PC-9 (cell line): ENCODE data around the gene BMP8A. TPM values are rescaled to one million over a fixed set of nuclear protein-coding genes. Genes with fewer than 3 reads are reported as not detected.
"Not testable (repeated sequence)": the region's sequence is repeated elsewhere in the genome, so short reads cannot be mapped to it uniquely, and the experiment has no call there.

Experiments
- BruUV-seq: library from RNA; stranded (reverse); fragments of 400-500 nt; replicated peaks from 2 replicates; lab custom pipeline; 2021; lab: Mats Ljungman, UMichigan
- CTCF ChIA-PET: fragments of 300-600 bp; sonication (Branson Sonifier 250); formaldehyde crosslinking; loops from one replicate; lab custom pipeline; 2022; ENCODE audit warnings: antibody characterized with exemption; lab: Charles Lee
- POLR2A ChIA-PET: fragments of 300-600 bp; sonication (Branson Sonifier 250); formaldehyde crosslinking; loops from one replicate; lab custom pipeline; 2022; ENCODE audit warnings: antibody characterized with exemption; ENCODE audit not compliant: unreplicated experiment; lab: Charles Lee
- DNase-seq, 2 experiments: peaks; one replicate each; pipeline versions ENCODE4 v3.0.0 to v3.0.0-alpha.2; 2015 to 2022; ENCODE audit warnings: mixed read lengths in 1 of 2
- H2AFZ ChIP-seq: fragments of 200-600 bp; sonication (generic); 2 replicates; pipeline ENCODE4 v1.8.1; 2017; ENCODE audit warnings: antibody characterized with exemption
- H3F3A ChIP-seq: fragments of 200-600 bp; sonication (generic); 2 replicates; pipeline ENCODE4 v1.8.1; 2017; ENCODE audit warnings: antibody characterized with exemption, mild to moderate bottlenecking, low read depth; ENCODE audit not compliant: insufficient read depth
- H3K27ac ChIP-seq: fragments of 200-600 bp; sonication (generic); 2 replicates; pipeline ENCODE4 v1.6.1; 2016; ENCODE audit warnings: mixed run types
- H3K27me3 ChIP-seq: fragments of 200-600 bp; sonication (generic); 2 replicates; pipeline ENCODE4 v1.6.1; 2016; ENCODE audit warnings: low read depth, mixed run types; ENCODE audit not compliant: insufficient read depth
- H3K36me3 ChIP-seq: fragments of 200-600 bp; sonication (generic); 2 replicates; pipeline ENCODE4 v1.6.1; 2016; ENCODE audit warnings: low read depth, mixed run types
- H3K4me1 ChIP-seq: fragments of 200-600 bp; sonication (generic); replicated peaks from 2 replicates; pipeline ENCODE4 v1.6.1; 2016; ENCODE audit warnings: mixed run types; ENCODE audit not compliant: insufficient read depth
- H3K4me2 ChIP-seq: fragments of 200-600 bp; sonication (generic); 2 replicates; pipeline ENCODE4 v1.6.1; 2017; ENCODE audit warnings: mixed run types
- H3K4me3 ChIP-seq: fragments of 200-600 bp; sonication (generic); 2 replicates; pipeline ENCODE4 v1.6.1; 2016; ENCODE audit warnings: mixed run types
- H3K79me2 ChIP-seq: fragments of 200-600 bp; sonication (generic); 2 replicates; pipeline ENCODE4 v1.6.1; 2017; ENCODE audit warnings: low read depth, mixed run types
- H3K9me2 ChIP-seq: fragments of 200-600 bp; sonication (generic); 2 replicates; pipeline ENCODE4 v1.8.1; 2017; ENCODE audit warnings: mild to moderate bottlenecking; ENCODE audit not compliant: insufficient read depth
- H3K9me3 ChIP-seq: fragments of 200-600 bp; sonication (generic); 2 replicates; pipeline ENCODE4 v1.8.1; 2016; ENCODE audit warnings: low read depth; ENCODE audit not compliant: insufficient read depth
- H4K20me1 ChIP-seq: fragments of 200-600 bp; sonication (generic); 2 replicates; pipeline ENCODE4 v1.8.1; 2017; ENCODE audit not compliant: insufficient read depth
- EZH2 ChIP-seq: fragments of 200-600 bp; sonication (generic); IDR thresholded peaks from 2 replicates; pipeline ENCODE4 v1.8.0; 2017; ENCODE audit warnings: antibody characterized with exemption, low read depth
- intact Hi-C: fragments of 100-400 bp; cut with micrococcal nuclease; formaldehyde crosslinking; loops from one replicate; pipeline ENCODE4 v1.10.0; 2022; ENCODE audit not compliant: unreplicated experiment
- total RNA-seq: library from RNA; stranded (reverse); gene quantifications from 2 replicates; pipeline ENCODE4 v1.2.3, GENCODE V29; 2021
- TF ChIP-seq, protein P1 (sequence below): fragments of 200-600 bp; sonication (generic); conservative IDR thresholded peaks from 2 replicates; pipeline ENCODE4 v1.6.1; 2017; ENCODE audit warnings: mixed run types, antibody characterized with exemption, mild to moderate bottlenecking, moderate library complexity

The BMP8A gene
- total RNA-seq, 1 experiment from 2014 or later = 0.31 TPM

DNA sequence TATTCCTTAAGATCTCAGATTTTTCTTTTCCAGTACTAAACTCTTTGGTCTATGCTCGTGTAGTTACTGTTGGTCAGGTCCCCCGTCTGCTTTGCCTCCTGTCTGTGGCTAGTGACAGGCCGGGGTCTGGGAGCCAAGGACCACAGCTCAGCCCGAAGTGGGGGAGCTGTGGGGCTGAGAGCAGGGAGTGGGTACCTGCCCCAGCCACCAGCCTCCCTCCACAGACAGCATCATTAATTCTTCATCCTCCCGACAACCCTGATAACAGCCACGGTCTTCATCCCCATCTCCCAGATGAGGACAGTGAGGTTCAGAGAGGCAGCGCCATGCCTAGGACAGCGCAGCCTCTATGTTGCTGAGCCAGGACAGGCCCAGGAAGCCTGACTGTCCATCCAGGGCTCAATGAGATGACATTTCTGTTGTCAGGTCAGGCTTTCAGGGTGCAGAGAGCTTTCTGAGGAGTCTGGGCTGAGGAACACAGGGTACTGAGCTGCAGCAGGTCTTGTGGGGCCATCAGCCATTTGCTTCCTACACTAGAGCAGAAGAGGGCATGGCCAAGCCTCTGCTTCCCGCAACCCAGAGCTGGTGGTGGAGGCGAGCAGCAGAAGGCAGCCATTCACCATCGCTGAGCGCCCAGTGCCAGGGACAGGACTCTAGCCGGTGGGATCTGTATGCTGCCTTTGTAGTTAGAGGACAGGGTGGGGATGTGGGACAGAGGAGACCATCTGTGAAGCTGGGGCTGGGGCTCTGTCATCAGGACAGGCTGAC, 1.8 kb downstream of the BMP8A start:
- H3K27ac ChIP-seq, DNase-seq, H4K20me1 ChIP-seq, H3K9me2 ChIP-seq, H2AFZ ChIP-seq, H3K27me3 ChIP-seq, H3K9me3 ChIP-seq, intact Hi-C loops, H3K4me3 ChIP-seq, H3K36me3 ChIP-seq, CTCF ChIA-PET, H3K4me2 ChIP-seq, BruUV-seq, POLR2A ChIA-PET, H3K79me2 ChIP-seq, H3K4me1 ChIP-seq: not testable (repeated sequence)
- H3F3A ChIP-seq = peaks cover 11% of the 10 kb centered on the region; the same call in 1 of the 2 replicates

DNA sequence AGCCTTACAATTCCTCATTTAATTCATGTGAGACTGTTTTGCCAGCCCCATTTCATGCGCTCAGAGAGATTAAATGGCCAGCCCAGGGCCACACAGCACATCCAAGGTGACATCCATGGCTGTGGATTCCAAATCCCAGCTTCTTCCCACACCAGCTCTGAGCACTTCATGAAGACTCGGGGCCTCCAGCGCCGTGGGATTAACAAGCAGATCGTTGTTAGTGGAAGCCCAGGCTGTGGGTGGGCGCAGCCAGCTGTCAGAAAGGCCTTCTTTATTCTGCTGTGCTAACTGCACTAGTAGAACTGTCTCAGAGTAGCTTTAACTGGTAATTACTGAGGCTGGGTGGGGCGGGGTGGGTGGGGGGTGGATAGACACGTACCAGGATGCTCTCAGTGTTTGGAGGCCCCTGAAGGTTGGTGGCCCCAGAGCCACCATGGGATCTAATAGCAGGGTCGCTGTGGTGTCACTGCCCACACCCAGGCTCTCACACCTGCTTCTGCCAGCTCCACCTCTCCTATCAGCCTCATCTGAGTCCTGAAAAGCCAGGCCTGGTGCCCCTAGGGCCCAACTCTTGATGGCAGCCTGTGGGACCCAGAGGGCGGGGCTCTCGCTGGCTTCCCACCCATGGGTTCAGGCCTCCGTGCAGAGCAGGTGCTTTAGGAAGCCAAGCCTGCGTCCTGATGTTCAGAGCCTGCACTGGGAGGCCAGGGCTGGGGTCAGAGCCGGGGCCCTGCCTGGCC, 3.4 kb downstream of the BMP8A start:
- H4K20me1 ChIP-seq = no peaks in the 10 kb centered on the region
- ChIA-PET POLR2A (no interaction called here), CTCF (interaction anchor here (0.7 kb wide), 1 partner anchor 12 kb away, joined by 3 read pairs; no protein-coding TSS in a partner anchor)
- intact Hi-C loops = no loop called here
- no peaks in the 10 kb centered on the region for H3K79me2 ChIP-seq
- no peak overlapping the region for H2AFZ ChIP-seq
- H3K4me3 ChIP-seq = no peak overlapping the region
- no peak overlapping the region for H3K4me2 ChIP-seq
- no peaks in the 10 kb centered on the region for H3K4me1 ChIP-seq
- no peak overlapping the region for H3K27ac ChIP-seq
- no peaks in the 10 kb centered on the region for H3K27me3 ChIP-seq
- no peaks in the 10 kb centered on the region for H3K9me3 ChIP-seq
- H3F3A ChIP-seq = peaks cover 1% of the 10 kb centered on the region; the same call in 1 of the 2 replicates
- H3K9me2 ChIP-seq = no peaks in the 10 kb centered on the region
- no peaks in the 10 kb centered on the region for H3K36me3 ChIP-seq
- no peak for DNase-seq
- BruUV-seq = no TSS peak
- TF ChIP-seq, protein P1, sequence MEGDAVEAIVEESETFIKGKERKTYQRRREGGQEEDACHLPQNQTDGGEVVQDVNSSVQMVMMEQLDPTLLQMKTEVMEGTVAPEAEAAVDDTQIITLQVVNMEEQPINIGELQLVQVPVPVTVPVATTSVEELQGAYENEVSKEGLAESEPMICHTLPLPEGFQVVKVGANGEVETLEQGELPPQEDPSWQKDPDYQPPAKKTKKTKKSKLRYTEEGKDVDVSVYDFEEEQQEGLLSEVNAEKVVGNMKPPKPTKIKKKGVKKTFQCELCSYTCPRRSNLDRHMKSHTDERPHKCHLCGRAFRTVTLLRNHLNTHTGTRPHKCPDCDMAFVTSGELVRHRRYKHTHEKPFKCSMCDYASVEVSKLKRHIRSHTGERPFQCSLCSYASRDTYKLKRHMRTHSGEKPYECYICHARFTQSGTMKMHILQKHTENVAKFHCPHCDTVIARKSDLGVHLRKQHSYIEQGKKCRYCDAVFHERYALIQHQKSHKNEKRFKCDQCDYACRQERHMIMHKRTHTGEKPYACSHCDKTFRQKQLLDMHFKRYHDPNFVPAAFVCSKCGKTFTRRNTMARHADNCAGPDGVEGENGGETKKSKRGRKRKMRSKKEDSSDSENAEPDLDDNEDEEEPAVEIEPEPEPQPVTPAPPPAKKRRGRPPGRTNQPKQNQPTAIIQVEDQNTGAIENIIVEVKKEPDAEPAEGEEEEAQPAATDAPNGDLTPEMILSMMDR = no peak
- TF ChIP-seq EZH2 = no peak

DNA sequence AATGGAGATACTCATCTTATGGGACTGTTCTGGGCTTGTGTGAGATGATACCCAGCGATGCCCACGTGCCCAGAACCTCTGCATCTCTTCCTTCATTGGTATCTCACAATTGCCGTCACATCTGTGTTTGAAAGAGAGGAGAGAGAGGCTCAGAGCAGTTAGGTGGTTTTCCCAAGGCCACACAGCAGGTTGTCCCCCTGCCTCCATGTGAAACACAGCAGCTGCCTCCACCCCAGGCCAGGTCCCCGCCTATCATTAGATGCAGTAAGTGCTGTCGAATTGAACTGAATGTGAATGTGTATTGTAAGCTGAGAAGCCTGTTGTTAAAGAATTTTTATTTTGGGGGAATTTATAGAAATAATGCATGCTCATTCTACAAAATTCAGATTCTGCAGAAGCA, 5.1 kb downstream of the BMP8A start:
- H3K4me3 ChIP-seq, H3K79me2 ChIP-seq, H3F3A ChIP-seq, H2AFZ ChIP-seq, H3K4me2 ChIP-seq, H3K27ac ChIP-seq, H3K9me2 ChIP-seq, POLR2A ChIA-PET, H3K4me1 ChIP-seq, BruUV-seq, H3K27me3 ChIP-seq, H3K36me3 ChIP-seq, H4K20me1 ChIP-seq, H3K9me3 ChIP-seq, CTCF ChIA-PET, intact Hi-C loops, DNase-seq: not testable (repeated sequence)

DNA sequence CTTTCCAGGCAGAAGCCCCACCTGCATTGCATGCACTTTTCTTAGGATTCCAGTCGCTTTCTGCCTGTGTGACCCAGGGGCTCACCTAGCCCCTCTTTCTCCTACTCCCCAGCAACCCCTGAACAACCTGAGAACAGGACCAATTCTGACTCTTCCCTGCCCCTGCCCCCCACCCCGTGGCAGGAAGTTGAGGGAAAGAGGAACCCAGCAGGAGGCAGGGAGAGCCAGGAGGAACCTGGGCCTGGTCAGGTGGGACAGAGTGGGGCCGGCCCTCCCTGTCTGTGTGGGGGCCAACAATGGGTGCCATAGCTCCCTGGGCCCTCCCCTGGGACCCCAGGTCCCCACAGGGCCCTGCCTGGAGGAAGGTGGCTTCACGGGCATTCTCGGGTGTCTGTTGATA, 6.1 kb downstream of the BMP8A start:
- DNase-seq = no peak
- H3K4me1 ChIP-seq = peaks cover 9% of the 10 kb centered on the region; the same call in 1 of the 2 replicates
- no TSS peak for BruUV-seq
- H3K4me2 ChIP-seq = no peak overlapping the region
- H3K9me3 ChIP-seq = no peaks in the 10 kb centered on the region
- no peaks in the 10 kb centered on the region for H3K36me3 ChIP-seq
- intact Hi-C loops = no loop called here
- no peak overlapping the region for H3K27ac ChIP-seq
- H3F3A ChIP-seq = no peaks in the 10 kb centered on the region
- no peaks in the 10 kb centered on the region for H3K79me2 ChIP-seq
- no peak overlapping the region for H2AFZ ChIP-seq
- H3K27me3 ChIP-seq = no peaks in the 10 kb centered on the region
- H3K9me2 ChIP-seq = no peaks in the 10 kb centered on the region
- H3K4me3 ChIP-seq = no peak overlapping the region
- no peak for TF ChIP-seq EZH2
- TF ChIP-seq, protein P1 = no peak
- ChIA-PET POLR2A (interaction anchor here (0.7 kb wide), 1 partner anchor 382 kb away, joined by 6 read pairs; no protein-coding TSS in a partner anchor), CTCF (no interaction called here)
- H4K20me1 ChIP-seq = no peaks in the 10 kb centered on the region

DNA sequence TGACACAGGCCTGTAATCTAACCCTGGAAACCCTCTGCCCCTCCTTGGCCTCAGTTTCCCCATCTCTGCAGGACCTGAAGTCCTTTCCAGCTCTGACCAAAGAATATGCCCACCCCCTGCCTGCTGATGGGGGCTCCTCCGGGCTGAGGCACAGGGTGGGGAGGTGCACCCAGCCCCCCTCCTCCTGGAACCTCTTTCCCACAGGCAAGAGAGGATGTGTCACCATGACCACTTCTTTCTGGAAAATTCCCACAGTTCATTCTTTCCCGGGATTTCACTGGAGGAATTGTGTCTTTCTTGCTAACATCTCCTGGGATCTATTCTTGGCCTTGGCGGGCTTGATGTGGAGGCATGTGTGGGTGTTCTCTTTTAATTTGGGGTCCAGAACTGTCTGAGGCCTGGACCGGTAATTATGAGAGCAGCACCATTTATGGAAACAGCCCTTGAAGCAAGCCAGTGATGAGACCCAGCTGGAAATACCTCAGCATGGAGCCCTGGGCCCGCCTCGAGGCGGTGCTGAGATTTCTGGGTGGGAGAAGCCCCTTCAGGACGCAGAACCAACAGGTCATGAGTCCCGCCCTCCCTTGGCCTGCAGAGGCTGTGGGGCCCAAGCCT, 6.8 kb downstream of the BMP8A start:
- H3K9me2 ChIP-seq, H3K27me3 ChIP-seq, H3F3A ChIP-seq, DNase-seq, H3K36me3 ChIP-seq, H3K4me2 ChIP-seq, BruUV-seq, H3K27ac ChIP-seq, H3K9me3 ChIP-seq, H4K20me1 ChIP-seq, intact Hi-C loops, H2AFZ ChIP-seq, H3K4me1 ChIP-seq, H3K4me3 ChIP-seq, H3K79me2 ChIP-seq, POLR2A ChIA-PET, CTCF ChIA-PET: not testable (repeated sequence)
